GM12874 (cell line): ENCODE results near the gene IL3.

ENCODE experiments used
- TF ChIP-seq, protein P1 (sequence below): IDR thresholded peaks from 2 replicates; pipeline ENCODE4 v1.5.1; 2011; ENCODE audit warnings: low read depth, mild to moderate bottlenecking, control low read depth, low read length, moderate library complexity; ENCODE audit not compliant: insufficient read depth

IL3 gene

DNA sequence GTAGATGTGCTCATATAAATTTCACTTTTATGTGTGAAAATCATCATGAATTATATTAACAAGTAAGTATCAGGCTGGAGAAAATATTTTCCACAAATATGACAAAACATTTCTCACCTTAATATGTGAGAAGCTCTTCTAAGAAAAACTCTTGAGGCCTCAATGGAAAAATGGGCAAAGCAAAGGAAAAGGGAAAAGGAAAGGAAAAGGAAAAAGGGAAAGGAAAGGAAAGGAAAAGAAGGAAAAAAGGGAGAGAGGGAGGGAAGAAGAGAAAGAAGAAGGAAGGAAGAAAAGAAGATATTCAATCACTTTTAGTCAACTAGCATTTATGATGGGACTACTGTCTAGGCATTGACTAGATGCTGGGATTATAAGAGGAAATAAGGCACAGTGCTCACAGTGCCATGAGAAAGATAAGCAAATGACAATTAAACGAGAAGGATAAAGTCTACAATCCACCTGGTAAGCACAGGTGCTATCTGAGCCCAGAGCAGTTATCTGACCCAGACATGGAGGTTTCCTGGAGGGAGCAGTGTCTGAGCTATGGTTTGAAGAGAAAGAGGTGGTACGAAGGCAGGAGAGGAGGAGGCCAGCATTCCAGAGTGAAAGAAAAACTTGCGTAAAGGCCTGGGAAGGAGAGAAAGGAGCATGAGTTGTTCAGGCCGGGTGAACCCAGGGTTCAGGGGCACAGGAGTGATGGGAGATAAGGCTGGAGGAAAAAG, 30.7 kb upstream of the IL3 start:
- TF ChIP-seq, protein P1, sequence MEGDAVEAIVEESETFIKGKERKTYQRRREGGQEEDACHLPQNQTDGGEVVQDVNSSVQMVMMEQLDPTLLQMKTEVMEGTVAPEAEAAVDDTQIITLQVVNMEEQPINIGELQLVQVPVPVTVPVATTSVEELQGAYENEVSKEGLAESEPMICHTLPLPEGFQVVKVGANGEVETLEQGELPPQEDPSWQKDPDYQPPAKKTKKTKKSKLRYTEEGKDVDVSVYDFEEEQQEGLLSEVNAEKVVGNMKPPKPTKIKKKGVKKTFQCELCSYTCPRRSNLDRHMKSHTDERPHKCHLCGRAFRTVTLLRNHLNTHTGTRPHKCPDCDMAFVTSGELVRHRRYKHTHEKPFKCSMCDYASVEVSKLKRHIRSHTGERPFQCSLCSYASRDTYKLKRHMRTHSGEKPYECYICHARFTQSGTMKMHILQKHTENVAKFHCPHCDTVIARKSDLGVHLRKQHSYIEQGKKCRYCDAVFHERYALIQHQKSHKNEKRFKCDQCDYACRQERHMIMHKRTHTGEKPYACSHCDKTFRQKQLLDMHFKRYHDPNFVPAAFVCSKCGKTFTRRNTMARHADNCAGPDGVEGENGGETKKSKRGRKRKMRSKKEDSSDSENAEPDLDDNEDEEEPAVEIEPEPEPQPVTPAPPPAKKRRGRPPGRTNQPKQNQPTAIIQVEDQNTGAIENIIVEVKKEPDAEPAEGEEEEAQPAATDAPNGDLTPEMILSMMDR, result no peak

DNA sequence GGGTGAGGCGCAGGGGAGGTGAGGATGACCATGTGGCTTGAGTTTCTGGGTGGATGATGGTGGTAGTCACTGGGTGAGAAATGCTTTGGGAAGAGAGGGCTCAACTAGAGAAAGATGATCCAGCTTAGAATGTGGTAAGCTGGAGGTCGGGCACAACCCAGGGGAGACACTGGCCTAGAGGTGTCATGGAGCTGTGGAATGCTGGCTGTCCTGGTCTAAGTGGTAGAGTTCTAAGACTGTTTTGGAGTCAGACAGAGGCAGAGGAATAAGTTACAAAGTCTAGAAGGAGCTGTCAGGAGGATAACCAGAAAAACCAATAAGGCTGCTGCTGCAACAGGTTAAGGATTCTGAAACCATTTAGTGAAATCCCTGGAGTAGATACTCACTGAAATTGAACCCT, 29.8 kb upstream of the IL3 start:
- TF ChIP-seq, protein P1, result no peak

DNA sequence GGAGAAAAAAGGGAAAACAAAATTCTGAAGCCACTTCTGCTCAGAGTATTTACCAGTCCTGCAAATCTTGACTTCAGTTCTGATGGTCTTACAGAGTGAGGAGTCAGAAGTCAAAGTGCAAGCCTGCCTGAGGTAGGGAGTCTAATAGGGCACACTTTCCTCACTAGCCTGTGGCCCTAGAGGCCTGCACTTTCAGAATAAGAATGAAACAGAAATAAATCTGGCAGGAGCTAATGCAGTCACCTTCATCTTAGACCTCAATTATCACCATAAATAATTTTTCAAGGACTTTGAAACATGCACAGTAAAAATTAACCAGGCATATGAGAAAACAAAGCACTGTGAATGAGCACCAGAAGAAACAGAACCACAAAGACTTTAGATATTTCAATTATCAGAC, 28.3 kb upstream of the IL3 start:
- TF ChIP-seq, protein P1, result no peak

DNA sequence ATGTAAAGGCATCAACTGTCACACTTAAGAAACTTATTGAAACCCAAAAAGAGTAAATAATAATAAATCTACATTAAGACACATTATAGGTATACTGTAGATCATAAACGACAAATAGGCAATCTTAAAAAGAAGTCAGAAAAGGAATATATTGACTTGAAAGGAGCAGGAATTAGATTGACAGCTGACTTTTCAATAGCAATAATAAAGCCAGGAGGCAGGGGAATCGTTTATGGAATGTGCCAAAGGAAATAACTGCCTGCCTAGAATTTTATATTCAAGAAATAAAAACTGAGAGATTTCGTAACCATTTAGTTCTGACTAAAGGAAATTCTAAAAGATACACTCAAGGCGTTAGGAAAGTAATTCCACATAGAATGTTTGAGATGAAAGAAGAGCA, 27.3 kb upstream of the IL3 start:
- TF ChIP-seq, protein P1, result no peak

DNA sequence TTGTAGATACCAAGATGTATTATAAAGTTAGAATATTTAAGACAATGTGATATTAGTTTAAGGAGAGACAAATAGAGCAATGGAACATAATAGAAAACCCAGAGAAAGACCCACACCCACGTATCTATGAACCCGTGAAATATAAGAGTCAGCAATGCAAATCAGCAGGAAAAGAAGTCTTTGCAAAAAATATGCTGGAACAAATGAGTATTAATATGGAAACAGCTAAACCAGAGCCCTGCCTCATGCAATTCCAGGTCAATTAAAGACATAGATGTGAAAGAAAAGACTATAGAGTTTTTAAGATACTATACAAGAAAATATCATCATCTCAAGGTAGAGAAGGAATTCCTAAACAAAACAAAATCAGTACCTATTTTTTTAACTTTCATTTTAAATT, 23.1 kb upstream of the IL3 start:
- TF ChIP-seq, protein P1, result no peak

DNA sequence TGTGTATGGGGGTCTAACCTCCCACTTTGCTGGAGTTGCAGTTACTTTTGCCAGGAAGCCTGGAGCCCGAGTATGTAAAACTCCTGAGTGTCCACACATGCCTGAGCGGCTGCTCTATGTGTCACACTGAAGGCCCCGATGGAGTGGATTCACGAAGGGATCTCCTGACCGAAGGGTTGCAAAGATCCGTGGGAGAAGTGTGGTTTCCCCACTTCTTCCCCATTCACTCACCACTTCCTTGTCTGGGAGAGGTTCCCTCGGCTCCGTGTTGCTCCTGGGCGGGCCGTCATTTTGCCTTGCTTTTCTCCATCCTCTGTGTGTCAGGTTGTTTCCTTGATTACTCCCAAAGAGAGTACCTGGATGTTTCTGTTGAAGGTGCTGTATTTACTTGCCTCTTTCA, 16.2 kb upstream of the IL3 start:
- TF ChIP-seq, protein P1, result no peak

DNA sequence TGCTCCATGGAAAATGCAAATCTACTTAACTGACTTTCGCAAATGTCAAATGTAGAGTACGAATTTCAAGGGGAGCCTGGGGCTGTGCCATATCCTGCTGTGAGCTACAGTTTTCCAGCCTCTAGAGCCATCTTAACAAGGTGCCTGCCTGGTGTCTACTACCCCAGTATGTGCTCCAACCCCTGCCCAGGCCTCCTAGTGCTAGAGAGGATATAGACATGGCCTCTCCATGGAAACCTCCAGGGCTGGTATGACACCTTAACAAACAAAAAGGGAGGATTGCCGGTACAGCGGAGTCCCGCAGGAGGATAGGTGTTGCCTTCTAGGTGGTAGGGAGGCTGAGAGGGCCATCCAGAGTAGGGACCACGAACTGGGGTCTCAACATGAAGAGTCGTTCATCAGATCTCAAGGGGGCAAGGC, 13.6 kb upstream of the IL3 start:
- TF ChIP-seq, protein P1, result no peak

DNA sequence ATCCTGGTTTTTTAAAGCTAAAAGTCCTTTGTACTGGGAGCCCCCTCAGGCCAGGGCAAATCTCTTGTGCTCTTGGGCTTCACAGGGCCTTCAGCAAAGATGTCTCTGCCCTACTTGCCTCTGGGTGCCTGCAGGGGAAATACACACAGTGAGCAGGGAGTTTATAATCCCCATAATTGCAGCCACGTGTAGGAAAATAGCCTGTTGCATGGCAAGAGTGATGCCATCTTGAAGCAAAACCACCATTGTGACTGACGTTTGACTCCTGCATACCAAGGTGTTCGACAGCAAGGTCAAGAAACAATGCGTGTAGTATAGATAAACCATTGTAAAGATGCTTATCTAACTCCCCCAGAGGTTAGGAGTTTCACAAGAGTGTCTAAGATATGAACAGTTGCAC, 11.4 kb upstream of the IL3 start:
- TF ChIP-seq, protein P1, result no peak
